Measurements from ENCODE around the gene ODC1.
"Not testable (repeated sequence)": the region's sequence is repeated elsewhere in the genome, so short reads cannot be mapped to it uniquely, and the experiment has no call there.

The ODC1 gene

DNA sequence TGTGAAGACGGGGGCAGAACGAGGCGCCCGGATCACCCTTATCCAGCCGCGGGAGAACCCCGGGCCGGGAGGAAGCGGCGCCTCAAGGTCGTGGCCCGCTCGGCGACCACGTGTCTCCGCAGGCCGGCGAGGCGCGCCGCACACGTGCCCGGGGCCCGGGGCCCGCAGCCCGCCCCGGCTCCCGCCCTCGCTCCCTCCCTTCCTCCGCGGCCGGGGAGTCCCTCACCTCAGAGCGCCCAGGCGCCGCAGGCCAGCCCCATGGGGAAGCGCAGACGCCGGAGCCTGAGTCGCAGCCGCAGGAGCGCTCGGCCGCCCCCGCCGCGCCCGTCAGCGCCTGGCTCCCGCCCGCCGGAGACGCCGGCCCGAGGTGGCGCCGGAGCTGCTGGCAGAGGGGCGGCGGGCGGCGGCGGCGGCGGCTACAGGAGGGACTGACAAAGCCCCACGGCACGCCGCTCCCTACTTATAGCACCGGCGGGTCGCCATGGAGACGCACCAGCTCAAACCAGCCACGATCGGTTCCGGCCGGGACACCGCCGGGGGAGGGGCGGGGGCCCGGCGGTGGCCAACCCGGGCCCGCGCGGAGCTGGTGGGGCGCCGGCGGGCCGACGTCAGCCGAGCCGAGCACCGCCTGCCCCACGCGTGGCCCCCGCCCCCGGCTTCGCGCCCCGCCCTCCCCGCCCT is at the start of gene ODC1:
ODC1 (minus strand) TSS at position 433 of the 681 bp plus-strand sequence. CDS start 3,295 bp downstream, outside the sequence.
- DNase-seq (ENCODE audit: low read depth) = peak; percentile 98

DNA sequence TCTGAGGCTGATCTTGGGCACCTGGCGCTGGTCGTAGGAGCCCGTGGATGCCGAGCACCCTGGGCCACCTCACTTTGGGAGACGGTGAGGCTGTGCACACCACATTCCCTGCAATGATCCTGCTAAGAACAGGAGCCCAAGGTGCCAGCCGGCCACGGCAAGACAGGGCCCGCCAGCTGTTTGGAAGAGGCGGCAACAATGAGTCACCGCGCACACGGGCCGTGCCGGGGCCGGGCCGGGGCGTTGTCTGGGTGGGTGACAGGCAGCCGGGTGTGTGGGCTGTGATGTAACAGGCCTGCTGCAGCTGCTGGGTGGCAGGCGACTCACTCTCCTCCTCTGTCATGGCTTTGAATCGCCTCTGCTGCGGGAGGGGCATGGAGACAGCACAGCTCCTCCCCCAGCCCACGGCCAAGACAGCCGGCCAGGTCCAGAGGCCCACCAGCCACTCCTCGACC is 49.7 kb upstream of the ODC1 start:
- peak; percentile 22 for DNase-seq (ENCODE audit: low read depth)

DNA sequence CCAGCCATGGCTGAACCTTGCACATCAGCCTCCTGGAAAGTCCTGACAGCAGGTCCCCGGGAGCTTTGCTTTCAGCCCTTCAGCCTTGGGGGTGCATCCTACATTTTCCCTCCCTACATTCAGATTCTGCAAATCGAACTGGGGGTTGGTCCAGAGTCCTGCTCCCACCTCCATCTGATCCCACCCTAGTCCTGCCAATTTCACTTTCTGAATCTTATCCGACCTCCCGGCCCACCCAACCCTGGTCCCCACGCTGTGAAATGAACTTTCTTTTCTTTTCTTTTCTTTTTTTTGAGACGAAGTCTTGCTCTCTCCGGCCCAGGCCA is 47.8 kb upstream of the ODC1 start:
- no peak for DNase-seq (ENCODE audit: low read depth)

DNA sequence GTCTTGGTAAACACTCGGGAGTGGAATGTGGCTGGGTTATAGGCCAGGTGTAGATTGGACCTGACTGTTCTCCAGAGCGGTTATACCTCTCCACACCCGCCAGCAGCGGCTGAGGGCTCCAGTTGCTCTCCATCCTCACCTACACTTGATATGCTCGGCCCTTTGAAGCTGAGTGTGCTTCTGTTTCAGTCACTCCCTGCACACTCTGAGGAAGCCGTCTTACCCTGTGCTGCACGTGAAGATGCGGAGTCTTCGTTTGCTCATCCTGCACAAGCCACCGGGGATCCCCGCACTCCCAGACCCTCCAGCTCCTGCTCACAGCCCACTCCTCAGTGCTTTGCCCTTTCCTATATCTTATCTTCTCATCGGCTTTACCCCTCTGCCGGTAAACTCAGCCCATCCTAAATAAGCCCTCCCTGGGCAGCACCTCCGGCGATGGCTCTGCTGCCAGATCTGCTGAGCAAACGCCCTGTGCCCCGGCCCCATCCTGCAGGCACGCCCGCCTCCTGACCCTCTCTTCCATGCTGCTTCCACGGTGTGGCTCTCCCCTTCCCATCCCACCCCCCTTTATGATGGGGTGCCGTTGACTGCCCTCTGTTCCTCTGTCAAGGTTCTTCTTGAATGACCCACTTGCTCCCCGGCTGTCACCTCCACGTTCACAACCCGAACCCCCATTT is 47.3 kb upstream of the ODC1 start:
- no peak for DNase-seq (ENCODE audit: low read depth)

DNA sequence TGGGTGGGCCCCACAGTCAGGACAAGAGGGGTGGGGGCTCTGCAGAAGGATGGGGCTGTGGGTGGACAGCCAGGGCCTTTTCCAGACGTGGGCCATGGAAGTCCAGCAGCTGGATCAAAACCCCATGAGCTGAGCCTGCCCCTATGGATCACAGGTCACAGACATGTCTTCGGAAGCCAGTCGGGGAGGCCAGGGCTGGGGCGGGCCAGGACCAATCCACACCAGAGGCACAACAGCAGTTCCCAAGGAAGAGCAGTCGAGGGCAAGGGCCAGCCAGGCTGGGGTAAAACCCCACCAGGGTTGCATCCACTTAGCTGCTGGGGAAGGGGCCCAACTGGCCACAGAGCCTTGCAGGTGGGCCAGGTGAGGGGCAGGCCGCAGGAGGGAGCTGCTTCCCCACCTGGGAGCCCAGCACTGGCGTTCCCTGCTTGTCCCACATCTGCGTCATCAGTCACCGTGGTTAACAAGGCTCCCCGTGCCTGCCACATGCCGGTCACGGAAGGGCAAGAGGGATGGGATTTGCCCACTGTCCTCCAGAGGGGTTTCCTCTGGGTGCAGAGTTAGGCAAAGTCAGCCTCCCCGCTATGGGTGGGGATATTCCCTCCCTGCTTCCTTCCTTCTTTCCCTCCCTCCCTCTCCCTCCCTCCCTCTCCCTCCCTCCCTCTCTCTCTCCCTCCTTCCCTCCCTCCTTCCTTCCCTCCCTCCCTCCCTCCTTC is 46.4 kb upstream of the ODC1 start:
- no peak for DNase-seq (ENCODE audit: low read depth)

DNA sequence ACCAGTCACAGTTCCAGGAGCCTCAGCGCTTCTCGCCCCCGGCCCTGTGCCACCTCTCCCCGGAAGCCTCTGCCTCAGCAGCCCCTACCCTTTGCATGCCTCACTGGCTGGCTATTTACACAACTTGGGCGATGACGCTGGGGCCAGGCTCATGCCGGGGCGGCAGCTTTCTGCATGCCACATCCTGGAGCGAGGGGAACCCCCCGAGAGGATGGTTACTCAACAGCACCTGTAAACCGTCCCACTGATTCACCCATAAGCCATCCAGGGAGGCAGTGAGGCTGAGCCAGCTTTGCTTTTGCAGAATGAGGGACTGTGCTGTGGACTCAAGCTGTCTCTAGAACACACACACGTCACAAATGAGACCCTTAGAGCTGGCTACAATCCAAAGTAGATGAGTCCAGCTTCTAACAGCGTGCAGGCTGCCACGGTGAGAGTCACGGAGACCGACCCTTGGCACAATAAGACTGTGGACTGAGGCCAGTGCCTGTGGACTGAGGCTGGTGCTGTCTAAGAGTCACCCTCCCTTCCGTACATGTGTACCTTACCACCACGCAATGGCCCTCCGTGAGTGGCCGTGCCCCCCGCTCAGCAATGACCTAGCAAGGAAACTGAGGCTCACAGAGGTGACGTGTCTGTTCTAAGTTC is 45.6 kb upstream of the ODC1 start:
- peak; percentile 57 for DNase-seq (ENCODE audit: low read depth)

DNA sequence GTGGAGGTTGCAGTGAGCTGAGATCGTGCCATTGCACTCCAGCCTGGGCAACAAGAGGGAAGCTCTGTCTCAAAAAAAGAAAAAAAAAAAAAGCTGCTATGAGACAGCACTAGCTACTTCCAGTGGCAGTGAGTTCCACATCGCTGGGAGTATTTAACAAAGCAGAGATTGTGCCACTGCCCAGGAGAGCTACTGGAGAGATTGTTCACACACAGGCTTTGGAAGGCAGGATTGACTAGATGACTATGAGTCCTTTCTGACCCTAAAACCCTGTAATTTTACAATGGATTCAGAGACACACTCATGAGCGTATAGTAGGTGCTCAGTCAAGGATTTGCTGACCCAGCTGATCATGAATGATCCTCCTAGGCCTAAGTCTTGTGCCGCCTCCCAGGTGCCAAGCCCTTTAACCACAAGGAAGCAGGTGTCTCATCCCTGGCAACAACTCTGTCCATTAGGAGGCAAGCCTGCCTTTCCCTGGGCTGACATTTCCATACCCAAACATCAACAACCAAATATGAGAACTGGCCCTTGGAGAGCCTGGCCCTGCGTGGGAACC is 45.0 kb upstream of the ODC1 start:
- DNase-seq (ENCODE audit: low read depth) = no peak

DNA sequence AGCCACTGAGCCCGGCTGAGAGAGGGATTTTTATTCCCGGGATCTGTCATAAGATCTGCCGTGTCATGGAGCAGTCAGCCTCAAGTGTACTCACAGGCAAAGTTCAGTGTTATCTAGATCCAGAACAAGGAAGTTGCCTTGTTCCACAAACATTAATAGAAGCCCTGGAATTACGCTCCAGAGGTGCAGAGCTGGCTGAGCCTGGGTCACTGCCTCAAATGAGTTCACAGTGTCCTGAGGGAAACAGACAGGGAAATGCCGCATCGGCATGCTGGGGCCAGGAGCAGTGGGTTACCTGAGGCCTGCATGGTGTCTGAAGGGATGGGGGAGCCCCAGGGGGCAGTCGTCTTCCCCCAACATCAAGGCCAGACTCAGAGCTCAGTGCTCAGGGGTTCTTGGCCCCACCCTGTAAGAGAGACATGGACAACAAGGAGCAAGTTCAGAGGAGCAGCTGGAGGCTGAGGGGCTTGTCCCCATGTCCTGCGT is 42.7 kb upstream of the ODC1 start:
- DNase-seq (ENCODE audit: low read depth) = no peak

DNA sequence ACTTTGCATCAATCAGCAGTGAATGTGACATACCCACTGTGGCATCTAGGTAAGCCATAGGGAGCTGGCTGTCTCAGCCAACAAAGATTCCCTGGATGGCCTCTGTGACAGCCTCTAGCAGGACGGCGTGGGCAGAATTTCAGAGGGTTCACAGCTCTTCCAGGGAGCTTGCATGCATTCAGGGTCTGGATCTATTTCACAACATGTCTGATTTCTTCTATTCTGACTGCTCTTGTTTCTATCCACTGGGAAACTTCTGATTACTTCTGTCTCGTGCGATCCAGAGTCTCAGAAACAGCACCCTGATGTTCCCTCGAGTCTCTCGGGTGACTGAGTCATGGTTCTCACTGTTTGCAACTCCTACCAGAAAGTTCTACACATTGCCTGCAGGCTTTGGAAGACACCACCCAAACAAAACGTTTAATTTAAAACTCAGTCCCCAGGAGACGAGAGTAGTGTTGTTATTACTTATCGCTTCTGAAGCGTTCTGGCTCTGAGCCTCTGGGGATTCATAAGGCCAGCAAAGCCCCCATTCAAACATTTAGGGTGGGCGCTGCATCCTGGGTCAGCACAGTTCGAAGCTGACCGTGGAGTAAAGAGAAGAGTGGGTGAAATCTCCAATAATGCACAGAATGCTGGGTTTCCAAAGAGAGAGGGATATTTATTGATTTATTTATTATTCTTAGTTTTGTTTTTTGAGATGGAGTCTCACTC is 41.9 kb upstream of the ODC1 start:
- DNase-seq (ENCODE audit: low read depth) = no peak

DNA sequence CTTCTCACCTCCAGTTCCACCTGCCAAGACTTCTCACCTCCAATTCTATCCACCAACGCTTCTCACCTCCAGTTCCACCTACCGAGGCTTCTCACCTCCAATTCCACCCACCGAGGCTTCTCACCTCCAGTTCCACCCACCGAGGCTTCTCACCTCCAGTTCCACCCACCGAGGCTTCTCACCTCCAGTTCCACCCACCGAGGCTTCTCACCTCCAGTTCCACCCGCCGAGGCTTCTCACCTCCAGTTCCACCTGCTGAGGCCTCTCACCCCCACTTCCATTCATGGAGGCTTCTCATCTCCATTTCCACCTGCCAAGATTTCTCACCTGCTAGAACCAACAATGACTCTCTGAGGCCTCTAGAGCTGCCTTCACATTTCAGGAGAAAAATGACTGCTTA is 40.0 kb upstream of the ODC1 start:
- DNase-seq (ENCODE audit: low read depth) = not testable (repeated sequence)

DNA sequence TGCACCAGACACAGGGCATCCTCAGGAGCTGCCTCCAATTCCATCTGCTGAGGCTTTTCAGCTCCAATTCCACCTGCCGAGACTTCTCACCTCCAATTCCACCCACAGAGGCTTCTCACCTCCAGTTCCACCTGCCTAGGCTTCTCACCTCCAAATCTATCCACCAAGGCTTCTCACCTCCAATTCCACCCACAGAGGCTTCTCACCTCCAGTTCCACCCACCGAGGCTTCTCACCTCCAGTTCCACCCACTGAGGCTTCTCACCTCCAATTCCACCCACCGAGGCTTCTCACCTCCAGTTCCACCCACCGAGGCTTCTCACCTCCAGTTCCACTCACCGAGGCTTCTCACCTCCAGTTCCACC is 39.6 kb upstream of the ODC1 start:
- not testable (repeated sequence) for DNase-seq (ENCODE audit: low read depth)

DNA sequence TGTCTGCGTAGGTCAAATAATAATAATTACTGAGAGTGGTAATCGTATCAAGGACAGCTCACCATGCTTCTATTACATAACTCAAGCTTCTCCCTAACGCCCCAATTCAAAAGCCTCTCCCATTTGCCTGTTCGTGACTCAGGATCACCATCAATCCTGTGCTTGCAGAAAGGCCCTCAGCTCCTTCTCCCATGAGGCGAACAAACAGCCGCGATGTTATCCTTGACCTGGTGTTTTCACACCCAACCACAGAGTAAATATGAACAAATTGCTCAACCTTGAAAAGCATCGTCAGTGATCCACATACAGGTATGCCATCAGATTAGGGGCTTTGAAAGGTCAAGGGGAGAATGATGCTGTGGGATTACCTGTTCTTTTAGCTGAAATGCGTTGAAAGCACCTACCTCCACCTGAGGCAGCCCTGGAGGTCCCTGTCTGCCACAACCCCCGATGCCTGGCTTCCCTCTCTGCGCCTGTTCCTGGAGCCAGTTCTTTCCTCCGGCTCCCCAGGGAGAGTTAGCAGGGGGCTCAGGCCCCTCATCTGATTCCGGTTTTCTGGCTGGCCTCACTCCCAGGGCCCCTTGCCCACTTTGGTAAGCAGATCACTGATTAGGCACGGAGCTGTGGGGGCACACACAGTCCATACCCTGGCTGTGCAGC is 39.1 kb upstream of the ODC1 start:
- no peak for DNase-seq (ENCODE audit: low read depth)

DNA sequence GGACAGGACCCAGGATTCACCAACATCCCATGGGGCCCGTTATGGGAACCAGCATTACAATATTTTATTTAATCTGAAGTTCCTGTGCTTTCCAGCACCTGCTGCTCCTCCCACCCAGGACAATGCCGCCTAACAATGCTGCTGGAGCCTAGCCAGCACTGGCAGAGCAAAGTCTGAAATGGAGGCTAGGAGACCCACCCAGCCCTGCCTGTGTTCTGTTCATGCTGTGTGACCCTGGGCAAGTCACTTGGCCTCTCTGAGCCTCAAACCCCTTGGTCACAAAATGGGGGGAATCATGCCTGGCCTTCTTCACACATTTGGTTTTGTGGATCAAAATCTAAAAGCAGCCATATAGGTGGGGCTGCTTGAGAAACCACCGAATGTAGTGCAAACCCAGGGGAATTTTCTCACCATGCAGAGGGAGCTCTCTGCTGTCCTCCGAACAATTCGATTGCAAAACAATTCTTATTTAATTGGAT is 38.5 kb upstream of the ODC1 start:
- no peak for DNase-seq (ENCODE audit: low read depth)

DNA sequence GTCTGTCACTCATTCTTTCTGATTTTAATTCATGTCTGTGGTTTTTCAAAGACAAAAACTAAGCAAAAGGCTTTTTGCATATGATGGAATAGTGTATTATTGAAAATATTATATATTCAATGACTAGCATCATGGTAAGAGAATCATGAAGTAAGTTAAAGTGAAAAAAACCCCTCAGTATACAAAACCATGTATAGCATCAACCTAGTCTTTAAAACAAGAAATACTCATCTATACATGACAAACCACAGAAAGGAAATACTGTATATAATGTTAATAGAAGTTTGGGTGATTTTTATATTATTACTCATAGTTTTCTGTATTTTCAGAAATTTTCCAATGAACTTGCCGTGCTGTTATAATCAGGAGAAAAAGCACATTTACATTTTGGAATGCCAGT is 38.0 kb upstream of the ODC1 start:
- DNase-seq (ENCODE audit: low read depth) = no peak

DNA sequence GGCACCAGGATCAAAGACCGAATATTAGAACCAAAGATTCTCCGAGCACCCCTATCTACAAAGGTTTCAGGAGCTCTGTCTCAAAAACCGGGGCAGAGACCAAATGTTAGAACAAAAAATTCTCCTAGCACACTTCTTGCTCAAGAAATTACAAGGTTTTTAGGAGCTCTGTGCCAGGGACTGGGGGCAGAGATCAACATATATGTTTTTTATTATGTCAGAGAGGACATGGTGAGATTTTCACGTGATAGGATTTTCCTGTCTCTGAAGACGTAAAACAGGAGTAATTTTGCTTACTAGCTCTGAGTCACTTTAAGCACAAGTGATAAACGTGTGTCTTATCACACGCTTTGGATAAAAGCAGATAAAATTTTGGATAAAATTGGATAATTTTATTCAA is 34.8 kb upstream of the ODC1 start:
- no peak for DNase-seq (ENCODE audit: low read depth)

DNA sequence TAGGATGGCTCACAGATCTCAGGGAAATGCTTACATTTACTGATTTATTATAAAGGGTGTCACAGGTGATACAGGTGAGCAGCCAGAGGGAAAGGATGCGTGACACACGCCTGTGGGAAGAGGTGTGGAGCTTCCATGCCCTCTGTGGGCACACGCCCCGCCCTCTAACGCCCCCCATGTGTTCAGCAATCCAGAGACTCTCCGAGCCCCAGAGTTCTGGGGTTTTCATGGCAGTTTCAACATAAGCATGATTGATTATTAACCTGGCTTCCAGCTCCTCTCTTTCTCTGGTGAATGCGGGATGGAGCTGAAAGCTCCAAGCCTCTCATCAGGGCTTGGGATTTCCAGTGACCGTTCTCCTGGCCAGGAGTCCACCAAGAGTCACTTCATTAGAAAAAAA is 34.3 kb upstream of the ODC1 start:
- DNase-seq (ENCODE audit: low read depth) = no peak

DNA sequence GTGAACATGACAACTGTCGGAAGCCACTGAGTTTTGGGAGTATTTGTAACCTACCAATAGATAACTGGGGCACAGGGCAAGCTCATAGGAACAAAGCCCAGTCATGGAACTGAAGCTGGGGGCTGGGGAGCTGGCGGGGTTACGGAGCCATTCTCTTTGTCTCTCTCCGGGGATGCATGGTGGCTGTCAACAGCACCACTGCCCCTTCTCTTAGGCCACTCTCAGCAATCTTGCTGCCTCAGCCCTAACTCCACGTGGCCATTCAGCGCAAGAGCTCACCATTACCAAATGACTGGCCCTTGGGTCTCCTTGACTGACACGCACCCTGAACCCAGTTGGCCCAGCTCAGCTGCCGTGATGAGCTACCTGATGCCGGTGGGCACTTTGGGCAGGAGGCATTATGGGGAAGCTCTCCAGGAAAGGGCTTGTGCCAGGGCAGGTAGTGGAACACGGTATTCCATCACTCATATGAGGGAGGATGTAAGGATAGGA is 33.6 kb upstream of the ODC1 start:
- DNase-seq (ENCODE audit: low read depth) = no peak

DNA sequence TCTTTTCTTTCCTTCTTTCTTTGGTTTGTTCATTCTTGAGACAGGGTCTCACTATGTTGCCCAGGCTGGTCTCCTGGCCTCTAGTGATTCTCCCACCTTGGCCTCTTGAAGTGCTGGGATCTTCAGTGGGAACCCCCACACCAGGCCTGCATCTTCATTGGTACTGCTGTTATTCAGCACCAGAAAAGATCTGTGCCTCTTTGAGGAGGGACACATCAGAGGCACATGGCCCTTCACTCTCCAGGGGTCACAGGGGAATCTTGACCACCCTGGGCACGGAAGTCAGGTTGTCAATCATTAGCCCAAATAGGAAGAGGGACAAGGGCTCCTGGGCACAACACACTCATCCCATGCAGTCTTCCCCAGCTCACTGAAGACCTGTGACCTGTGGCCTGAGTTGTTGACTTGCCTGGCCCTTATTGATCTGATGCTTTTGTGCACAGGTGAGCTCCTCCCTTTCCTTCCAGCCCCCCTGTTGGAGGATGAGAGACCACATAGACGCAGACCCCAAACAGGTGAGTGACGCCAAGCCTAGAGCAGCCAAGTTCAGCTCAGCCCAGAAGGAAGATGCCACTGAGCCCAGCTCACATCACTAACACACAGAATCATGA is 33.0 kb upstream of the ODC1 start:
- no peak for DNase-seq (ENCODE audit: low read depth)

DNA sequence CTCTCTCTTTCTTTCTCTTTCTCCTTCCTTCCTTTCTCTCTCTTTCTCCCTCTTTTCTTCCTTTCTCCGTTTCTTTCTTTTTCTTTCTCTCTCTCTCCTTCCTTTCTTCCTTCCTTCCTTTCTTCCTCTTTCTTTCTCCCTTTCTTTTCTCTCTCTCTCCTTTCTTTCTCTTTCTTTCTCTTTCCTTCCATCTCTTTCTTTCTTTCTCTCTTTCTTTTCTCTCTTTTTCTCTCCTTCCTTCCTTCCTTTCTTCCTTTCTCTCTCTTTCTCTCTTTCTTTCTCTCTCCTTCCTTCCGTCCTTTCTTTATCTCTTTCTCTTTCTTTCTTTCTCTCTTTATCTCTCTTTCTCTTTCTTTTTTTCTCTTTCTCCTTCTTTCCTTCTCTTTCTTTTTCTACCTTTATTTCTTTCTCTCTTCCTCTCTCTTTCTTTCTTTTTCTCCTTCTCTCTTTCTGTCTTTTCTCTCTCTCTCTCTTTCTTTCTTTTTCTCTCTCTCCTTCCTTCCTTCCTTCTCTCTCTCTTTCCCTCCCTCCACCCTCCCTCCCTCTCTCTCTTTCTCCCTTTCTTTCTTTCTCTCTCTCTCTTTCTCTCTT is 32.3 kb upstream of the ODC1 start:
- DNase-seq (ENCODE audit: low read depth) = no peak

DNA sequence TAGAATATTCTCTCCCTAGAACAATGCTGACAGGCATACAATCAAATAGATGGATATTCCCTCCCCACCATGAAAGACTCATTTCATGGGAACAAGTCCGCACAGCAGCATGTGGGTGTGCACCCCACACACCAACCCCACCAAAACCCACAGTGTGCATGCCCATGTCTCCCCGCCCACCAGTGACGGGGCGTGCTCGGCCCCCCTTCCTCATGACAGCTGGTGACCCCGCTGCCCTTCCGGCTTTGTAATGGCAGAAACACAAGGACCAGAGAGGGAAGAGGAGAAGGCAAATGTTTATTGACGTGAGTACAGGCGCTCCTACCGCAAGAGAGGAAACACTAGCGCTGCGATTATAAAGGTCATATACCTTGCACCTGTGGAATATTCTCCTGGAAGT is 30.8 kb upstream of the ODC1 start:
- no peak for DNase-seq (ENCODE audit: low read depth)
